ENCODE results near the gene SPTY2D1.
"Not testable (repeated sequence)": the region's sequence is repeated elsewhere in the genome, so short reads cannot be mapped to it uniquely, and the experiment has no call there.

Gene SPTY2D1

DNA sequence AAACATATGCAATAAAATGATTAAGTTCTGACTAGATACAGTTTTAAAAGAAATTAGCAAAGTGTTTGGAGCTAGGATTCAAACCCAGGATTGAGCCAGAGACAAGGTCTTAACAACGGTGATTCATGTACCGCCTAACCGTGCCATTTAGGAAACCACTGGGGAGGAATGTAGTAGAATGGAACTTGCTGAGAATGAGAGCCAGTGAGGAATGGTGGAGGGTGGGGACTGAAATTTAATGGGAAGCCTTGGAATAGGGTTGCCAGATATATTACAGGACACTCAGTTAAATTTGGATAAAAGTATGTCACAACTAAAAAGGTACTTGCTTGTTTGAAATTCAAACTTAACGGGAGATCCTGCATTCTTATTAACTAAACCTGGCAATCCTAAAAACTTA is 34.0 kb upstream of the SPTY2D1 start:
- no peak for DNase-seq (ENCODE audit: insufficient read length, low spot score)
- TF ChIP-seq SPI1 (IDR thresholded peaks at IDR 0.05; ENCODE audit: low read depth, low read length) (no peak), TAF1 (IDR thresholded peaks at IDR 0.05; ENCODE audit: low read depth, low read length) (no peak)
- FAIRE-seq, result no peak

DNA sequence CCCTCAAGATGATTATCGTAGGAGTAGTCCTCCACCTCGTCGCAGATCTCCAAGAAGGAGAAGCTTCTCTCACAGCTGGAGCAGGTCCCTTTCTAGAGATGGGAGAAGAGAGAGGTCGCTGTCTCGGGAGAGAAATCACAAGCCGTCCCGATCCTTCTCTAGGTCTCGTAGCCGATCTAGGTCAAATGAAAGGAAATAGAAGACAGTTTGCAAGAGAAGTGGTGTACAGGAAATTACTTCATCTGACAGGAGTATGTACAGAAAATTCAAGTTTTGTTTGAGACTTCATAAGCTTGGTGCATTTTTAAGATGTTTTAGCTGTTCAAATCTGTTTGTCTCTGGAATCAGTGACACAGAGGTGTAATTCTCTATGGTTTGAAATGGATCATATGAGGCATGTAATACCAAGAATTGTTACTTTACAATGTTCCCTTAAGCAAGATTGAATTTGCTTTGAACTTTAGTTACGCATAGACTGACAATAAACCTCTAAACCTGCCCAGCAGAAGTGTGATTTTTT is 31.3 kb upstream of the SPTY2D1 start:
- not testable (repeated sequence) for DNase-seq (ENCODE audit: insufficient read length, low spot score); FAIRE-seq

DNA sequence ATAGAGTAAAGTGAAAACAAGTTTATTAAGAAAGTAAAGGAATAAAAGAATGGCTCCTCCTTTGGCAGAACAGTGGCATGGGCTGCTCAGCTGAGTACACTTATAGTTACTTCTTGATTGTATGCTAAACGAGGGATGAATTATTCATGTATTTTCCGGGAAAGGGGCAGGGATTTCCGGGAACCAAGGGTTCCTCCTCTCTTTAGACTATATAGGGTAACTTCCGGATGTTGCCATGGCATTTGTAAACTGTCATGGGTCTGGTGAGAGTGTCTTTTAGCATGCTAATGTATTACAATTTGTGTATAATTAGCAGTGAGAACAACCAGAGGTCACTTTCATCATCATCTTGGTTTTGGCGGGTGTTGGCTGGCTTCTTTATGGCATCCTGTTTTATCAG is 23.5 kb upstream of the SPTY2D1 start:
- DNase-seq (ENCODE audit: insufficient read length, low spot score), result no peak
- TF ChIP-seq SPI1 (IDR thresholded peaks at IDR 0.05; ENCODE audit: low read depth, low read length) (no peak), TAF1 (IDR thresholded peaks at IDR 0.05; ENCODE audit: low read depth, low read length) (no peak), POU2F2 (IDR thresholded peaks at IDR 0.05; ENCODE audit: low read depth, low read length) (no peak)
- peak; percentile 16 for FAIRE-seq

DNA sequence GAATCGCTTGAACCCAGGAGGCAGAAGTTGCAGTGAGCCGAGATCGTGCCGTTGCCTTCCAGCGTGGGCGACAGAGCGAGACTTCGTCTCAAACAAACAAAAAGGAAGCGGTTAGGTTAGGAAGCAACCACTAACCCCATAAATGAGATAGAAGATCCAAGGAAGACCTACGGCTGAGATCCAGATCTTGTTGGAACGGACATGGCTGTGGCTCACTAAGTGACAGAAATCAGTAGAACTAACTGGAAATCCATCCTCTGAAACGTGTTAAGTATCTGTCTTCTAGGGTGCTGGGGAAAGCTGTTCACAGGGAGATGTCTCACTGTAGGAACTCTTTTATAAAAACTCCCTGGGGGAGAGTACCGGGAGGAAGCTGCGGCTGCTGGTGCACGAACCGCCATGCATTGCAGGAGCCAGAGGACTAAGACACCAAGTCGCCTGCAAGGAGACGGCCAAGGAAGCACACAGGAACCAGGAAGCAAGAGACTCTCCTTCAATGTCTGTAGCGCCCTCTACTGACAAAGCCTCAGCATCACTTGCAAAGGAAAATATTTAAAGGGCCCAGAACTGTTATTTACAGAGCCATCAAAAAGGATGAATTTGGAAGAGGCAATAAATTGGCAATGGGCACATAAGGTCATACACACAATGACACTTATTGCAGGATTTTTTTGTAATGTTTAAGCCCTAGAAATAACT is 16.9 kb upstream of the SPTY2D1 start:
- peak; percentile 28 for DNase-seq (ENCODE audit: insufficient read length, low spot score)
- FAIRE-seq, result peak; percentile 45
- no peak for TF ChIP-seq POLR2A (IDR thresholded peaks at IDR 0.05; ENCODE audit: low read depth, low read length)
- no peak for TF ChIP-seq POLR2AphosphoS5 (IDR thresholded peaks at IDR 0.05; ENCODE audit: low read depth, low read length)
- no peak for TF ChIP-seq SPI1 (IDR thresholded peaks at IDR 0.05; ENCODE audit: low read depth, low read length)
- TF ChIP-seq TAF1 (IDR thresholded peaks at IDR 0.05; ENCODE audit: low read depth, low read length), result no peak
- TF ChIP-seq POU2F2 (IDR thresholded peaks at IDR 0.05; ENCODE audit: low read depth, low read length), result no peak
- TF ChIP-seq PAX5 (IDR thresholded peaks at IDR 0.05; ENCODE audit: insufficient read depth, low read length, severe bottlenecking), result no peak

DNA sequence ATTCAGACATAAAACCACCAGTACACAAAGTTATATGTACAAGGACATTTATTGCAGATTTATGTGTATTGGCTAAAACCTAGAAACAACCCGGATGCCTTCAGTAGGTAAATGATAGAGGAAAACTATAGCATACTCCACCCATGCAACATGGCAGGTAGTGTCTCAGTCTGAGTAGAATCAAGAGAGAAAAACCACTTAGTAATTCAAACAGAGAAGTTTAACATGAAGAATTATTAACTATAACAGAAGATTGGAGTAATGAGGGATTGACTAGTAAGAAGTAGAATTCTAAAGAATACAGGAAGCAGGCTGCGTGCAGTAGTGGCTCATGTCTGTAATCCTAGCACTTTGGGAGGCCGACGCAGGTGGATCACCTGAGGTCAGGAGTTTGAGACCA is 16.2 kb upstream of the SPTY2D1 start:
- FAIRE-seq (no peak), DNase-seq (ENCODE audit: insufficient read length, low spot score) (no peak)
- TF ChIP-seq SPI1 (IDR thresholded peaks at IDR 0.05; ENCODE audit: low read depth, low read length) (no peak), POLR2A (IDR thresholded peaks at IDR 0.05; ENCODE audit: low read depth, low read length) (no peak), POU2F2 (IDR thresholded peaks at IDR 0.05; ENCODE audit: low read depth, low read length) (no peak), TAF1 (IDR thresholded peaks at IDR 0.05; ENCODE audit: low read depth, low read length) (no peak), POLR2AphosphoS5 (IDR thresholded peaks at IDR 0.05; ENCODE audit: low read depth, low read length) (no peak), PAX5 (IDR thresholded peaks at IDR 0.05; ENCODE audit: insufficient read depth, low read length, severe bottlenecking) (no peak)

DNA sequence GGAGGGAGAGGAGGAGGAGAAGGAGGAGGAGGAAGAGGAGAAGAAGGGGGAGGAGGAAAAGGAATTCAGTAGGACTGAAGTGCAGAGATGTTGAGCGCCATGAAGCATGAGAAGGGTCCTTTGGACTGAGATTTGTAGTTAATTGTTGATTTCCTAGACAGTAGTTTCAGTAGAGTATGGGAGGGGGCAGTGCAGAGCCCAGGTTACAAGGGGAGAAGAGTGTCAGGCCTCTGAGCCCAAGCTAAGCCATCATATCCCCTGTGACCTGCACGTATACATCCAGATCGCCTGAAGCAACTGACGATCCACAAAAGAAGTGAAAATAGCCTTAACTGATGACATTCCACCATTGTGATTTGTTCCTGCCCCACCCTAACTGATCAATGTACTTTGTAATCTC is 8.9 kb upstream of the SPTY2D1 start:
- not testable (repeated sequence) for FAIRE-seq; DNase-seq (ENCODE audit: insufficient read length, low spot score)

DNA sequence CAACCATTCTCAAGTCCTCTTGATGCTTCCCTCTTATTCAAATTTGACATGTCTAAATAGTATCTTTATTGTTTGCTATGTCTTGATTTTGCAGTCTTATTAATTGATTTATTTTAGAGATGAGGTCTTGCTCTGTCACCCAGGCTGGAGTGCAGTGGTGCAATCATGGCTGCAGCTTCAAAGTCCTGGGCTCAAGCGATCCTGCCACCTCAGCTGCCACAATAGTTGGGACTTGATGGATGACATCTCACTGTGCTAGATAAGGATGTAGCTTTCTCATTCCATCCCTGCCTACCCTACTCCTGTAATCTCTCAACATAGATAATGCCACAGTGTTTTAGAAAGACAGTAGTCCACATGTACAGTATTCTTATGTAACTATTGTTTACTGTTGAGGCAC is 7.5 kb upstream of the SPTY2D1 start:
- no peak for DNase-seq (ENCODE audit: insufficient read length, low spot score)
- TF ChIP-seq POU2F2 (IDR thresholded peaks at IDR 0.05; ENCODE audit: low read depth, low read length), result no peak
- no peak for TF ChIP-seq TAF1 (IDR thresholded peaks at IDR 0.05; ENCODE audit: low read depth, low read length)
- no peak for TF ChIP-seq POLR2AphosphoS5 (IDR thresholded peaks at IDR 0.05; ENCODE audit: low read depth, low read length)
- no peak for TF ChIP-seq POLR2A (IDR thresholded peaks at IDR 0.05; ENCODE audit: low read depth, low read length)
- TF ChIP-seq PAX5 (IDR thresholded peaks at IDR 0.05; ENCODE audit: insufficient read depth, low read length, severe bottlenecking), result no peak
- TF ChIP-seq SPI1 (IDR thresholded peaks at IDR 0.05; ENCODE audit: low read depth, low read length), result no peak
- no peak for FAIRE-seq

DNA sequence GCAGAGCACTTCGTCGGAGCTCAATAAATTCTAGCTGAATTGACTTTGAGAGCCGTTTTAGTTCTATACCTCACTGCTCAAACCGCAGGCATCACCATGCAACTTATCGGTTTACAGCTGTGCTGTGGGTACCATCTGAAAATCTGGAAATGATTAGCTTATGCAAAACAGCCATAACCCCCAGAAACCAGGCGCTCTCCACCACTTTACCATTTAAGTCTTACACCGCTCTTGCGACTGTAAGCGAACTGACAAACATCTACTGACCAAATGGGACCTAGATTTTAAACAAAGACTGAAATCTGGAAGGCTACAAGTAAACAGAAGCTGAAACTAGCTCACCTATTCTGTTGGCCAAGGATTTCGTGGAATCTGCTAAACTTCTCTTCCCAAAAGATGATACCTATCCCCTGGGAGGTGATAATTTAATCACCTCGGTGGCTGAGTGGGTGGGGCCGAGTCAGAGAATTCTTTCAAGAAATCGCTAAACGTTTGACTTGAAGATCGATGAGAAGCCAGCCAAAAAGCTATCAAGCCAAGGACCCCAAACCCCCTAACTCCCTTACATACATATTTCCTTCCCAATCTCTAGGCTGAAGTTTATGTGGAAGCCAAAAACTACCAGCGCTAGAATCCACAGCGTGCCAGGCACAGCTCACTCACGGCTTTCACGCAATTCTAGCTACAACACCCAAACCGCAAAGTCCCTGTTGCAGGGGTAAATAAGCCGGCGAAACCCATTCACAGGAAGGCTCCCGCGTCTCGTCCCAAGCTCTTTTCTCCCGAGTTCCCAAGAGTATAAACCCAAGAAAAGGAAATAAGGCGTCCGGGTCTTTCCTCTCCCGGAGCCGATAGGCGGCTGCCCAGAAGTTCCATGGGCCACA is 644 bp downstream of the SPTY2D1 start:
- TF ChIP-seq POU2F2 (IDR thresholded peaks at IDR 0.05; ENCODE audit: low read depth, low read length), result peak; percentile 98
- peak; percentile 29; the same call in 1 of the 2 replicates for TF ChIP-seq POLR2A (IDR thresholded peaks at IDR 0.05; ENCODE audit: low read depth, low read length)
- TF ChIP-seq SPI1 (IDR thresholded peaks at IDR 0.05; ENCODE audit: low read depth, low read length), result no peak
- peak; percentile 21; the same call in 1 of the 2 replicates for TF ChIP-seq TAF1 (IDR thresholded peaks at IDR 0.05; ENCODE audit: low read depth, low read length)
- TF ChIP-seq POLR2AphosphoS5 (IDR thresholded peaks at IDR 0.05; ENCODE audit: low read depth, low read length), result no peak
- TF ChIP-seq PAX5 (IDR thresholded peaks at IDR 0.05; ENCODE audit: insufficient read depth, low read length, severe bottlenecking), result no peak
- peak; percentile 18 for DNase-seq (ENCODE audit: insufficient read length, low spot score)
- FAIRE-seq, result peak; percentile 90

DNA sequence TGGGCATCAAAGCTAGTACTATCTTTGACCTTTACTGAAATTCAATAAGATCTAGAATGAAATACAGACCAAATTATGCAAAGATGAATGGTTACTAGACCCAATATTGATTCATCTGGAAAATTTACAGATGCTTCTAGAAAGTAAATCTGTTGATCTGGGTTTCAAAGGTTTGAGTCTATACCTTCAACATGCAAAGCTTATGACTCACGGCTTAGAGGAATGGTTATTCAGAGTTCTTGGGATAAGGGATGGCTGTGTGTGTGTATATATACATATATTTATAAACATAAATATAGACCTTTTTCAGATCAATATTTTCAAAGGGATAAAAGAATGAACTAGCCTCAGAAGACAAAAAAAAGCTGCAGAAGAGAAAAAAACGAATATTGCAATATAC is 1.3 kb downstream of the SPTY2D1 start:
- no peak for FAIRE-seq
- no peak for DNase-seq (ENCODE audit: insufficient read length, low spot score)
- TF ChIP-seq POU2F2 (IDR thresholded peaks at IDR 0.05; ENCODE audit: low read depth, low read length) (no peak), TAF1 (IDR thresholded peaks at IDR 0.05; ENCODE audit: low read depth, low read length) (no peak), SPI1 (IDR thresholded peaks at IDR 0.05; ENCODE audit: low read depth, low read length) (no peak), POLR2A (IDR thresholded peaks at IDR 0.05; ENCODE audit: low read depth, low read length) (no peak), PAX5 (IDR thresholded peaks at IDR 0.05; ENCODE audit: insufficient read depth, low read length, severe bottlenecking) (no peak), POLR2AphosphoS5 (IDR thresholded peaks at IDR 0.05; ENCODE audit: low read depth, low read length) (no peak)

DNA sequence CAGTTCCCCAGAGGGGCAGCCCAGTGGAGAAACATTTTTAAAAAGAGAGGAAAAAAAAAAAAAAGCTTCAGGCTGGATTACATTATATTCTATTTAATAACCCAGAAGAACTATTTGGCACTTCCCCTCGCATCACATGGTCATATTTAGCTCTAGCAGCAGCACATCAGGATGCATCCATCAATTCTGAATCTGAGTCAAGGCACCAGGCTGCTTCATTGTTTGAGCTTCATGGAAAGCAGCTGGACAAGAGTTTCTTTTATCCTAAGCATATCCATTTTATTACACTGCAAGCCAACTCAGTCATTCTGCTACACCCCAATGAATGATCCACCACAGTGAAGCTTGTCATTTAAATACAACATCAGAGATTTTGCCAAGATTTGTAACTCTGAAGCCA is 10.0 kb downstream of the SPTY2D1 start:
- DNase-seq (ENCODE audit: insufficient read length, low spot score) (no peak), FAIRE-seq (no peak)
- TF ChIP-seq TAF1 (IDR thresholded peaks at IDR 0.05; ENCODE audit: low read depth, low read length), result no peak
- TF ChIP-seq SPI1 (IDR thresholded peaks at IDR 0.05; ENCODE audit: low read depth, low read length), result no peak
- TF ChIP-seq PAX5 (IDR thresholded peaks at IDR 0.05; ENCODE audit: insufficient read depth, low read length, severe bottlenecking), result no peak
- no peak for TF ChIP-seq POU2F2 (IDR thresholded peaks at IDR 0.05; ENCODE audit: low read depth, low read length)
- TF ChIP-seq POLR2AphosphoS5 (IDR thresholded peaks at IDR 0.05; ENCODE audit: low read depth, low read length), result no peak
- no peak for TF ChIP-seq POLR2A (IDR thresholded peaks at IDR 0.05; ENCODE audit: low read depth, low read length)
